GM12878 (cell line): ENCODE results near the gene EPN1. TPM values are rescaled to one million over a fixed set of nuclear protein-coding genes. Genes with fewer than 3 reads are reported as not detected.

Experiments used
- ATAC-seq: fragments of 200-7000 bp; cut with Tn5 transposase; 3 replicates; pipeline ENCODE4 v1.9.1; 2020; ENCODE audit warnings: mild to moderate bottlenecking, moderate library complexity
- BruUV-seq: library from RNA; stranded (reverse); fragments of 400-500 nt; replicated peaks from 2 replicates; lab custom pipeline; 2021; lab: Mats Ljungman, UMichigan
- CTCF ChIA-PET: fragments of 300-600 bp; sonication (Branson Sonifier 250); formaldehyde crosslinking; extraction: SDS; loops from one replicate; lab custom pipeline; 2021; ENCODE audit warnings: inconsistent platforms; lab: Yijun Ruan, JAX
- POLR2A ChIA-PET: fragments of 350-600 bp; formaldehyde crosslinking; extraction: SDS; loops from one replicate; lab custom pipeline; 2021; ENCODE audit warnings: inconsistent platforms; lab: Charles Lee
- RAD21 ChIA-PET: fragments of 300-600 bp; sonication (Branson Sonifier 250); formaldehyde crosslinking; loops from one replicate; lab custom pipeline; 2023; ENCODE audit warnings: antibody characterized with exemption; ENCODE audit not compliant: unreplicated experiment; lab: Charles Lee
- SMC1A ChIA-PET: fragments of 300-600 bp; sonication (Branson Sonifier 250); formaldehyde crosslinking; loops from one replicate; lab custom pipeline; 2023; ENCODE audit not compliant: unreplicated experiment, uncharacterized antibody; lab: Charles Lee
- DNase-seq: peaks from one replicate; pipeline ENCODE4 v3.0.0-alpha.2; 2011; ENCODE audit warnings: low read depth, low spot score
- FAIRE-seq: peaks from 3 replicates; lab custom pipeline; 2011; peaks lifted over from hg19 to GRCh38; lab: Jason Lieb, UNC
- H2AFZ ChIP-seq: 2 replicates; pipeline ENCODE4 v1.6.0; 2011; ENCODE audit warnings: low read depth, low read length, control low read depth; ENCODE audit not compliant: control insufficient read depth
- H3K27ac ChIP-seq: 2 replicates; pipeline ENCODE4 v1.5.1; 2011; ENCODE audit warnings: control low read depth; ENCODE audit not compliant: control insufficient read depth, insufficient read depth
- H3K27me3 ChIP-seq, 2 experiments: replicated peaks in 1 of 2; 2 replicates each; pipeline versions ENCODE4 v1.6.0 to v1.6.1; 2011; ENCODE audit warnings: low read length in 1 of 2; ENCODE audit not compliant: control insufficient read depth in 2 of 2, insufficient read depth in 2 of 2
- H3K36me3 ChIP-seq, 2 experiments: 2 replicates each; pipeline ENCODE4 v1.5.1; 2011; ENCODE audit warnings: low read length in 1 of 2; ENCODE audit not compliant: control insufficient read depth in 2 of 2, insufficient read depth in 2 of 2
- H3K4me1 ChIP-seq: 2 replicates; pipeline ENCODE4 v1.6.1; 2011; ENCODE audit warnings: mild to moderate bottlenecking, low read length, moderate library complexity, mixed read lengths; ENCODE audit not compliant: control insufficient read depth, insufficient read depth
- H3K4me2 ChIP-seq: 2 replicates; pipeline ENCODE4 v1.6.0; 2011; ENCODE audit warnings: control low read depth; ENCODE audit not compliant: control insufficient read depth, insufficient read depth
- H3K4me3 ChIP-seq: fragments of 200-600 bp; sonication (generic); 2 replicates; pipeline ENCODE4 v1.5.1; 2016
- H3K79me2 ChIP-seq: 2 replicates; pipeline ENCODE4 v1.6.0; 2011; ENCODE audit warnings: low read length; ENCODE audit not compliant: control insufficient read depth, insufficient read depth
- H3K9ac ChIP-seq: 2 replicates; pipeline ENCODE4 v1.8.0; 2011; ENCODE audit warnings: low read length, control low read depth, mixed read lengths; ENCODE audit not compliant: control insufficient read depth, insufficient read depth
- H3K9me3 ChIP-seq: replicated peaks from 3 replicates; pipeline ENCODE4 v1.5.1; 2011; ENCODE audit warnings: mild to moderate bottlenecking, low read length; ENCODE audit not compliant: control insufficient read depth, insufficient read depth
- H4K20me1 ChIP-seq: 2 replicates; pipeline ENCODE4 v1.6.0; 2011; ENCODE audit not compliant: control insufficient read depth, insufficient read depth
- CREM ChIP-seq: IDR thresholded peaks from 2 replicates; pipeline ENCODE4 v1.6.1; 2014; ENCODE audit warnings: antibody characterized with exemption, low read depth
- HCFC1 ChIP-seq: fragments of 150-350 bp; IDR thresholded peaks from 2 replicates; pipeline ENCODE4 v1.6.1; 2014; ENCODE audit warnings: low read length
- POU2F2 ChIP-seq: IDR thresholded peaks from 3 replicates; pipeline ENCODE4 v1.6.1; 2011; ENCODE audit warnings: low read depth, mild to moderate bottlenecking, low read length, borderline replicate concordance
- ZBTB4 ChIP-seq: fragments of 450-650 bp; formaldehyde crosslinking; IDR thresholded peaks from 2 replicates; pipeline ENCODE4 v1.4.0; 2022; ENCODE audit warnings: mild to moderate bottlenecking, moderate library complexity
- ZNF207 ChIP-seq: fragments of 450-650 bp; IDR thresholded peaks from 2 replicates; pipeline ENCODE4 v1.6.1; 2014; ENCODE audit warnings: antibody characterized with exemption, mild to moderate bottlenecking, borderline replicate concordance
- WGBS: methylation state at CpG from one replicate; pipeline ENCODE4 v1.1.6; 2016; ENCODE audit warnings: low lambda C conversion rate; ENCODE audit not compliant: insufficient replicate concordance, insufficient coverage; ENCODE audit errors: missing lambda C conversion rate; 5-methylcytosine and 5-hydroxymethylcytosine counted together
- in situ Hi-C: fragments of 300-500 bp; cut with MboI; formaldehyde crosslinking; loops from 9 replicates; pipeline ENCODE4 v1.14.3; 2018; ENCODE audit warnings: mixed read lengths
- intact Hi-C: fragments of 100-400 bp; cut with micrococcal nuclease; formaldehyde crosslinking; loops from one replicate; pipeline ENCODE4 v1.14.2; 2022; ENCODE audit not compliant: unreplicated experiment
- polyA plus RNA-seq, 11 experiments: library from polyadenylated mRNA; depleted of rRNA in 4 of 11; unstranded in 6 of 11; stranded (reverse) in 5 of 11; fragments of >200 nt; fragmentation: Nextera tagmentation in 4 of 11; fragmentation: Illumina TruSeq in 1 of 11; extraction: Ambion mirVana in 4 of 11; extraction: Trizol in 1 of 11; gene quantifications; 1 replicate in 1 of 11; 2 replicates in 10 of 11; pipeline versions ENCODE4 v1.2.1 to v1.2.3, GENCODE V29; 2011 to 2016; ENCODE audit warnings: inconsistent platforms in 2 of 11, missing spikeins in 2 of 11, low read depth in 1 of 11
- total RNA-seq, 4 experiments: library from RNA; depleted of rRNA in 3 of 4; stranded (reverse); fragments of >200 nt in 3 of 4; fragmentation: Illumina TruSeq in 1 of 4; extraction: Trizol in 1 of 4; gene quantifications; 2 replicates each; pipeline versions ENCODE4 v1.2.1 to v1.2.3, GENCODE V29; 2013 to 2021

The EPN1 gene
- total and polyA plus RNA-seq, 10 of the 15 experiments (the other 5 are each of a cell fraction or from before 2014, with no cell fraction given) = 0.11 to 88.5 (median 10.6) TPM

GRCh38 chr19:55633861-55634260 is 41.2 kb upstream of the EPN1 start:
- Histone ChIP-seq H3K4me2 (peak overlapping the region; percentile 19), H3K4me1 (peaks cover 22% of the 10 kb centered on the region), H3K4me3 (peak overlapping the region; percentile 92), H4K20me1 (no peaks in the 10 kb centered on the region)
- CTCF ChIA-PET = interaction anchor here (0.7 to 7.7 kb wide), 30 partner anchors 9 to 715 kb away, joined by 3 to 85 read pairs (median 11); partner anchors contain the start of genes CCDC106, U2AF2, ZNF581 and ZNF784
- no peak for TF ChIP-seq HCFC1
- TF ChIP-seq, all 136 proteins: peak for 0
- ChIA-PET POLR2A (interaction anchor here (0.6 to 4.5 kb wide), 10 partner anchors 9 to 121 kb away, joined by 3 to 28 read pairs (median 7); partner anchors contain the start of genes CCDC106, U2AF2, ZNF524 and ZNF581), RAD21 (interaction anchor here (0.5 to 4.9 kb wide), 15 partner anchors 9 to 709 kb away, joined by 3 to 36 read pairs (median 12); partner anchors contain the start of genes CCDC106, U2AF2, ZNF579 and ZNF581), SMC1A (interaction anchor here (0.7 to 3.5 kb wide), 13 partner anchors 13 to 177 kb away, joined by 3 to 31 read pairs (median 6); partner anchors contain the start of genes CCDC106, FIZ1, U2AF2 and ZNF524)
- no peak for ATAC-seq
- Histone ChIP-seq H3K27me3 (no peaks in the 10 kb centered on the region), H3K9me3 (no peaks in the 10 kb centered on the region), H2AFZ (no peak overlapping the region; the same call in 1 of the 2 replicates), H3K9ac (no peak overlapping the region), H3K36me3 (no peaks in the 10 kb centered on the region), H3K27ac (peak overlapping the region; percentile 99), H3K79me2 (peaks cover 36% of the 10 kb centered on the region)
- intact Hi-C loops (loop anchor here (2.0 to 10.0 kb wide), 4 partner anchors 167 to 698 kb away; no protein-coding TSS in a partner anchor), in situ Hi-C loops (loop anchor here (5.0 kb wide), 1 partner anchor 117 kb away; no protein-coding TSS in a partner anchor)
- WGBS = 89% methylated on average over 8 of the region's 8 CpGs
- no peak for DNase-seq
- BruUV-seq = no TSS peak
- no peak for FAIRE-seq

GRCh38 chr19:55635334-55635717 is 39.7 kb upstream of the EPN1 start:
- intact Hi-C loops (loop anchor here (10.0 kb wide), 1 partner anchor 439 kb away; no protein-coding TSS in a partner anchor), in situ Hi-C loops (no loop called here)
- H3K9ac ChIP-seq = peak overlapping the region; percentile 100
- no peaks in the 10 kb centered on the region for H3K36me3 ChIP-seq
- peaks cover 36% of the 10 kb centered on the region for H3K4me1 ChIP-seq
- 0 out of 2 replicates have a peak, but pooled peaks have one; percentile 26 for TF ChIP-seq ZBTB4
- TF ChIP-seq POU2F2 = peak; percentile 9; the same call in 1 of the 3 replicates
- TF ChIP-seq CREM = no peak
- TF ChIP-seq ZNF207 = no peak; the same call in 1 of the 2 replicates
- H3K27me3 ChIP-seq = no peaks in the 10 kb centered on the region
- H3K4me3 ChIP-seq = peak overlapping the region; percentile 92
- no TSS peak for BruUV-seq
- no peak for DNase-seq
- H3K4me2 ChIP-seq = peak overlapping the region; percentile 91
- CTCF ChIA-PET = interaction anchor here (0.7 to 7.7 kb wide), 5 partner anchors 12 to 131 kb away, joined by 3 to 65 read pairs (median 16); partner anchors contain the start of genes CCDC106 and ZNF865
- RAD21 ChIA-PET = interaction anchor here (4.6 to 4.9 kb wide), 2 partner anchors 13 to 19 kb away, joined by 34 to 36 read pairs; partner anchors contain the start of genes CCDC106 and U2AF2
- SMC1A ChIA-PET = interaction anchor here (2.3 to 3.5 kb wide), 4 partner anchors 12 to 19 kb away, joined by 10 to 28 read pairs (median 18); partner anchors contain the start of genes CCDC106 and U2AF2
- 1% methylated on average over 9 of the region's 9 CpGs for WGBS
- no peaks in the 10 kb centered on the region for H4K20me1 ChIP-seq
- H3K79me2 ChIP-seq = peaks cover 43% of the 10 kb centered on the region
- H3K27ac ChIP-seq = peak overlapping the region; percentile 99
- no peak overlapping the region; the same call in 1 of the 2 replicates for H2AFZ ChIP-seq
- POLR2A ChIA-PET = interaction anchor here (0.6 to 4.5 kb wide), 3 partner anchors 8 to 19 kb away, joined by 3 to 28 read pairs (median 12); partner anchors contain the start of genes CCDC106 and U2AF2
- FAIRE-seq = no peak
- no peak for ATAC-seq
- no peaks in the 10 kb centered on the region for H3K9me3 ChIP-seq
